Cerebellar nuclear complex (tissue), 1 donor: ENCODE data around the gene ADAM17.

Experiments
- DNase-seq, 2 experiments: peaks; one replicate each; lab custom pipeline; 2025; lab: John Stamatoyannopoulos, UW

ADAM17 gene

DNA sequence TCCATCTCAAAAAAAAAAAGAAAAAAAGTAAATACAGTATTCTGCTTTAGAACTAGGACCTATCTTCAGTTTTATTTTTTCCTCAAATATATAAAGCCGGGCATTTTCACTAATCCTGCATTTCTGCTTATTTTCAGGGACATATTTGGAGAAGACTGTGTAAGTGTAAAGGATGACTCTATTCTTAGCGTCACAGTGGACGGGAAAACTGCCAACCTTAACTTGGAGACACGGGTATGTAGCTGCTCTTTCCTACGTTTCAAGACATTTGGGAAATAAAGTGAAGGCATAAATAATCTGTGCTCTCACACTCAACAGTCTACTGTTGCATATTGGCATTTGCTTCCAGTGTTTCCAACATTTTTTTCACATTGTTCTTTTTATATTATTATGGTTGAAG is 84.4 kb downstream of the ADAM17 start:
- DNase-seq, result no peak

DNA sequence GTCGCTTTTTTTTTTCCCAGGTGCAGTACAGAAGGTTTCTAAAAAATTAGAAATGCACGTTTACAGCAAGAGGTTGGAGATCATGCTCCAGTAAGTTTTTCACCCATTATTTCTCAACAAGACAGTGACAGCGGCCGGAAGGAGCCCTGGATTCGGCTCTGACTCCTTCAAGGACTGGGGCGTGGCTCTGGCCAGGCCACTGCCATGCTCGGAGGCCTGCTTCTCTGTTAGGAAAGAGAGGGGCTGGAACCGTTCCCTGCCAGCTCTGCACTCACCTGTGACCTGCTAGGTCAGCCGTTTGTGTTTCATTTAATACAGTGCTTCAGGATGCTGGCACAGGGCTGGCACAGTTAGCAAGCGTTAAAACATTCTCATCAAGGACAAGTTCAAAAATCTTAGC is 87.9 kb downstream of the ADAM17 start:
- DNase-seq, result no peak

DNA sequence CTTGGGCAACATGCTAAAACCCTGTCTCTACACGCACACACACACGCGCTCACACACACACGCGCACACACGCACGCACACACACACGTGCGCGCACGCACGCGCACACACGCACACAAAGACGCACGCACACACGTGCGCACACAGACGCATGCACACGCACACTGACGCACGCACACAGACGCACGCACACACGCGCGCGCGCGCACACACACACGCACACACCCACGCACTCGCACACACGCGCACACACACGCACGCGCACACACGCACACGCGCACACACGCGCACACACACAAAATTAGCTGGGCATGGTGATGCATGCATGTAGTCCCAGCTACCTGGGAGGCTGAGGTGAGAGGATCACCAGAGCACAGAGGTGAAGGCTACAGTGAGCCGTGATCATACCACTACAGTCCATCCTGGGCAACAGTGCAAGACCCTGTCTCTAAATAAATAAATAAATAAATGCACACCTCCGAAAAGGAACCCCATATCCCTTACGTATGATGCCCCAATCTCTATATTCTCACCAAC is 89.4 kb downstream of the ADAM17 start:
- DNase-seq, result no peak

DNA sequence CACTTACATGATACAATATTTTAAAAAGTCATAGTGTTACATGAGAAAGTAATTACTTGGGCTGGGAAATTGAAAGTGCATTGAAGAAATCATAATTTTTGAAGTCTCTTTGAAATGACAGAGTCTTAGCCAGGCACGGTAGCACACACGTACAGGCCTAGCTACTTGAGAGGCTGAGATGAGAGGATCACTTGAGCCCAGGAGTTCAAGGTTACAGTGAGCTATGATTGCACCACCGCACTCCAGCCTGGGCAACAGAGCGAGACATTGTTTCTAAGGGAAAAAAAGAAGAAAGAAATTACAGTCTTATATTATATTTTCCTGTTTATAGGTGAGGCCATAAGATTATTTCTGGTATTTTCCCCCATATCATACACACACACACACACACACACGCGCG is 90.5 kb downstream of the ADAM17 start:
- DNase-seq, result no peak

DNA sequence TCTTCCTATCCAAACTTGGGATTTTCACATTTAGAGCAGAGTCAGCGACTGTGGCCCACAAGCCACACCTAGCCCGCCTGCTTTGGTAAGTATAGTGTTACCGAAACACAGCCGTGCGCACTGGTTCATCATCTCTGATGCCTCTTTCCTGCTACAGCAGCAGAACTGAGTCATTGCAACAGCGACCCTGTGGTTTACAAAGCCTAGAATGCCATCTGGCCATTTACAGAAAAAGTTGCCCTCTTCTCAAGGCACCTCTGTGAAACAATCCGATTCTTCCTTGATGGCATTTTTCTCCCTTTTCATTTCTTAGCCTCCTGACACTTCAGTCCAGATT is 92.0 kb downstream of the ADAM17 start:
- no peak for DNase-seq

DNA sequence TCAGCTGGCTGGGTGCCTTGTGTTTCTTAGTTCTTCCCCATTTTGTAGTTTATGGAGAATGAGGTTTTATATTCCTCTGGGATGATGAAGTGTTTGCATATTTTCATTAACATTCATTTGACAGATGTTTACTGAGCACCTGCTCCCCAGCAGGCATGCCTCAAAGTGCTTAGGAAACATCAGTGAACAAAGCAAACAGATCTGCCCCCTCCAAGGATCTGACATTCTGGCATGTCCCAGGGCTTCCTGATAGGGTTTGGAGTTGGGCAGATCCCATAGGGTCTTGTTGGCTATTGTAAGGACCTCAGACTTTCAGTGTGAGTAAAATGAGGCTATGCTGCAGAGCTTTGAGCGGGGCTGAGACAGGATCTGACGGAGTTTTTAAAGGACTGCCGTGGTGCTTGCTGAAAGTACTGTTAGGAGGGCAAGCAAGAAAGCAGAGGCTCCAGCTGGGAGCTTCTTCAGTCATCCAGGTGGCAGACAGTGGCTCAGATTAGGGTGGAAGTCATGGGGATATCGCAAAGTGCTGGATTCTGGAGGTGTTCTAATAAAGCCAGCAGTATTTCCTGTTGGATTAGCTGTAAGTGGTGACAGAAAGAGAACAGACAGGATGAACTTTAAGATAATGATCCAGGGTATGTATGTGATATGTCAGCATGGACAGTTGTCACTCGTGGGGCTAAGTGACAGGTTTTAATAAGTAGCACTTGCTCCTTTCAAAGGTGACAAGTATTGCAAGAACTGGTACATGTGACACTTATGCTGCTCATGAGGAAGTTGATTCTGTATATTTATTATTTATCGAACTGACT is 92.5 kb downstream of the ADAM17 start:
- DNase-seq, result no peak

DNA sequence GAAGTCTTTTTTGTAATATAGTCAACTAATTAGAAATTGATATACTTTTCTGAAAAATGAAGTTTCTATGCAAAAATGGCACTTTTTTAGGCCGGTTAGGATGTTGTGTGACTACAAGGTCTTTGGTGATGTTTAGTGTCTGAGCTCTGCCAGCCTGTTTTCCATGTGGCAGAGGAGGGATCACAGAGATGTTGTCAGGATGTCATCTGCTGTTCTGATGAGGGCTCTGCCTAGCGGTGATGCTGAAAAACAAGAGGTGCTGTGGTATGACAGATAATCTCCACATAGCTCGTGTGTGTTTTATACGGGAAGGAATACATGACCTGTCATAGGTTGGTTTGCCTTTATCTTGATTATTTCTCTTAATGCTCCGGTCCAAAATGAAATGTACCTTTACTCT is 93.3 kb downstream of the ADAM17 start:
- no peak for DNase-seq

DNA sequence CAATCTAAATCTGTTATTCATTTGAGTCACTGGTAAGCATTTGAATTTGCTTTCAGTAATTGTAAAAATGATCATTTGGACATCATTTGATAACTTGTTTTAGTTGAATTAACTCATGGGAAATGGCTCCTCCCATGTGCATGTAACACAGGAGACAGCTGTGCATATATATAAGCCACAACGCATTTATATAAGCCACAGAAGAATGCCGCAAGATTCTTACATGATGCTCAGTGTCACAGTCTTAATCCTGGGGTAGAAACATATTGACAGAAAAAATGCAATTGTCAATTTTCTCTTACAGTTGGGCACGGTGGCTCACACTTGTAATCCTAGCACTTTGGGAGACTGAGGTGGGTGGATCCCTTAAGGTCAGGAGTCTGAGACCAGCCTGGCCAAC is 94.6 kb downstream of the ADAM17 start:
- DNase-seq, result no peak

DNA sequence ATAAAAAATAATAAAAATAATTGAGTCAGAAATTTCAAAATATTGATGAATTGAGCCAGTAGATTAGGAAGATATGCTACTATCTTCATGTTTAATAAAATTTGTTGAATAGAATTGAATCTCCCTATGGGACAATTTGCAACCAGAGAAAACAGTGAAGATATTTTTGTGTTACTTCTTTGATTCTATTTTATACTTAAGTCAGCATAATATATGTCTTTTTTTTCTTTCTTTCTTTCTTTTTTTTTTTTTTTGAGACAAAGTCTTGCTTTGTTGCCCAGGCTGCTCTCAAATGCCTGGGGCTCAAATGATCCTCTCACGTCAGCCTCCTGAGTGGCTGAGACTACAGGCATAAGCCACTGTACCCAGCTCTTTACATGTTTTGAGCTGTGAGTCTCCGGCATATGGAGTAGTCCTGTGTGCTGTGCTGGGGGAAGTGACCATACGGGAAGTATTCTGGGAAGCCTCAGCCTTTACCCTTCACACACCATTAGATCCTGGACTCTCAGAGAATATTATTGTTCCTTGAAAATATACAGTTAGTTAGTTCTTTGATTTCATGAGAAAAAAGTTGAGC is 95.1 kb downstream of the ADAM17 start:
- no peak for DNase-seq

DNA sequence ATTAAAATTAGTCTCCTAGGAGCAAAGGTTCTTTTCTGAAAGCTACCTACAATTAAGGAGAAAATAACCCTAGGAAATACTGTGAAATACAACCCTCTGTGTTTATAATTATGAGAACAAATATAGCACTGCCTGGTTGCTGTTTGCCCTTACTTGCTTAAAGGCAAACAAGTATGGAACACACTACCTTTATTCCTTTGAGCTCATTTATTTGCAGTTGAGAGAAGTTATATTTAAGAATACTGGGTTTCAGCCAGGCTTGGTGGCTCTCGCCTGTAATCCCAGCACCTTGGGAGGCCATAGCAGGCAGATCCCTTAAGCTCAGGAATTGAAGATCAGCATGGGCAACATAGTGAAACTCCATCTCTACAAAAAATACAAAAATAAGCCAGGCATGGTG is 104.4 kb downstream of the ADAM17 start:
- no peak for DNase-seq

DNA sequence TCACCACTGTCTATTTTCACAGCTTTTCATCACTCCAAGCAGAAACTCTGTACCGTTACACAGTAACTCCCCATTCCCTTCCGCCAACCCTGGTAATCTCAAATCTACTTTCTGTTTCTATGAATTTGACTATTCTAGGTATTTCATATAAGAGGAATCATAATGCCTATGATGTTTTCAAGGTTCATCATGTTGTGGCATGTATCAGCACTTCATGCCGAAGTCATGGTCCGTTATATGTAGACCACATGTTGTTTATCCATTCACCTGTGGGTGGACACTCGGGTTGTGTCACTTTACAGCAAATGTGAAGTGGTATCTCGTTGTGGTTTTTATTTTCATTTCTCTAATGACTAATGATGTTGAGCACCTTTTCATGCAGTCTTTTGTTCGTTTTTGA is 110.5 kb downstream of the ADAM17 start:
- no peak for DNase-seq

DNA sequence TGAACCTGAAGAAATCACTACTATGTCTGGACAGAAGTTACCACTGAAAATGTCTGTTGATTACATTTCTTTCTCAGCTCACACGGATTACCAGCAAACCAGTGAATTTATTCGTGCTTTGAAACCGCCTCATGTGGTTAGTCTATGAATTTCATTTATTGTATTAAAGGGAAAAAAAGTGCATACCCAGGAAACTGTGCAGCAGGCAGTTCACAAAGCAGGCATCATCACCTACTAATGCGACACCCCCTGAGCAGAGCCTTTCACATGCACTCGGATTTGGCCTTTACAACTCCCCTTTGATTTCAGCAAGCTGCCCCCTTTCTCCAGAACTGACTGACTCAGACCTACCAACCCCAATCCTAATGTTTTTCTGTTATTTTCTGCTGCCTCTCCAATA is 112.1 kb downstream of the ADAM17 start:
- no peak for DNase-seq

DNA sequence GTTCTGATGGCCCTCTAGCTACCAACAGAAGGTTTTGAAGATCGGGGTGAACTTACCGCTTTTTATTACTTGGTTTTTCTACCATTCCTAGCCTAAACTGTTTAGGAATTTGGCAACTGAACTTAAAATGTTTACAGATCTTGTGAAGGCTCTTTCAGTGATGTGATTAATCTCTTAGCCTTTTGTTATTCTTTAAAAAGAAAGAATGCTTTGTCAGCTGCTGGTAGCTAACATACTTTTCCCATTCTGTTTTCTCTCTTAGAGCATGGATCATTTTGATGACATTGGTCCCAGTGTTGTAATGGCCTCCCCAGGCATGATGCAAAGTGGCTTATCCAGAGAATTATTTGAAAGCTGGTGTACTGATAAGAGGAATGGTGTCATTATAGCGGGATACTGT is 114.1 kb downstream of the ADAM17 start:
- DNase-seq, result no peak

DNA sequence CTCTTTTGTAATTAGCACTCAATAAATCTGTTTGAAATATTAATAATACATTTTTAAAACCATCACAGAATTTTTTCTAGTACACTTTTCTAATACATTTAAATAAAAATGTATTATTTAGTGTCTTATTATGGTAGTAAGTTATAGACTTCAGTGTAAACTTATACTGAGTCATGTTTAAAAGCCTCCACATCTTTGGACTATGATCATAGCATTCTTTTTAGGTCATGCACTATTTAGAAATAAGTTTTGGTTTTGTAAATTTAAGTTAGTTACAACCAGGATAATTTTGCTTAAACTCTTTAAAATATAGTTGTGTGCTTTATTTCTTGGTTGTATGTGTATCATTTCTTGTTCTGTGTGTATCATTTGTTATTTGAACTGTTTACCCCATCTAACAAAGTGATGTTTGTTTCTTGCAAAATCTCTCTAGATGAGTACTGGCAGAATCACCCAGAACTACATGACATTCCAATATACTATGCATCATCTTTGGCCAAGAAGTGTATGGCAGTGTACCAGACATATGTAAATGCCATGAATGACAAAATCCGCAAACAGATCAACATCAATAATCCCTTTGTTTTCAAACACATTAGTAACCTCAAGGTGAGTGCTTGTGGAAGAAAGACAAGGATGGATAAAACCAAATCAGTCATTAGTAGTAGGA is 115.4 kb downstream of the ADAM17 start:
- DNase-seq, result no peak

DNA sequence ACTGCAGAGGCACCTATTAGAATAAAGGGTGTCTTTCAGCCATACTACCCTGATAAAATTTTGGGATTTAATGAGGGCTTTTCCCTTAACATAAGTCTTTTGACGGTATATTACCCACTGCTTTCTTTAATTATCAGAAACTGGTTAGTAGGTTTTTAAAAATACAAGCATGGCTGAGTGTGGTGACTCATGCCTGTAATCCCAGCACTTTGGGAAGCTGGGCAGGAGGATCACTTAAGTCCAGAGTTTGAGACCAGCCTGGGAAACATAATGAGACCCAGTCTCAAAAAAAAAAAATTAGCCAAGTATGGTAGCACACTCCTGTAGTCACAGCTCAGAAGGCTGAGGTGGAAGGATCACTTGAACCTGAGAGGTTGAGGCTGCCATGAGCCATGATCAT is 116.1 kb downstream of the ADAM17 start:
- no peak for DNase-seq
